Esophagus muscularis mucosa (tissue), 4 donors: Measurements from ENCODE around the gene SKI. TPM values are rescaled to one million over a fixed set of nuclear protein-coding genes. Genes with fewer than 3 reads are reported as not detected.

ENCODE experiments used
- DNase-seq: peaks from one replicate; pipeline ENCODE4 v3.0.0-alpha.2; 2017; ENCODE audit errors: extremely low spot score
- H3K27ac ChIP-seq, 4 donors: fragments of 200-600 bp; sonication (generic); replicated peaks in 1 of 4; 1 replicate in 3 of 4; 2 replicates in 1 of 4; pipeline ENCODE4 v1.5.1; 2016 to 2019; ENCODE audit warnings: mild to moderate bottlenecking in 1 of 4
- H3K27me3 ChIP-seq, 4 donors: fragments of 200-600 bp; sonication (generic); one replicate each; pipeline versions ENCODE4 v1.5.1 to v1.6.0; 2016 to 2019
- H3K36me3 ChIP-seq, 4 donors: fragments of 200-600 bp; sonication (generic); one replicate each; pipeline ENCODE4 v1.5.1; 2016 to 2019
- H3K4me1 ChIP-seq, 4 donors: fragments of 200-600 bp; sonication (generic); one replicate each; pipeline ENCODE4 v1.5.1; 2016 to 2019
- H3K4me3 ChIP-seq, 4 donors: fragments of 200-600 bp; sonication (generic); 1 replicate in 2 of 4; 2 replicates in 2 of 4; pipeline ENCODE4 v1.5.1; 2016 to 2019; ENCODE audit warnings: mild to moderate bottlenecking in 4 of 4, moderate library complexity in 1 of 4
- H3K9me3 ChIP-seq, 4 donors: fragments of 200-600 bp; sonication (generic); 1 replicate in 3 of 4; 2 replicates in 1 of 4; pipeline ENCODE4 v1.5.1; 2016 to 2019
- CTCF ChIP-seq, 3 experiments: fragments of 200-600 bp in 2 of 3; fragments of 450-650 bp in 1 of 3; sonication (generic) in 2 of 3; IDR thresholded peaks; one replicate each; pipeline ENCODE4 v1.5.1; 2017 to 2019; ENCODE audit warnings: antibody characterized with exemption in 3 of 3, mild to moderate bottlenecking in 2 of 3, moderate library complexity in 1 of 3
- EP300 ChIP-seq: sonication (generic); formaldehyde crosslinking; IDR thresholded peaks from one replicate; pipeline ENCODE4 v1.6.1; 2017; ENCODE audit warnings: antibody characterized with exemption
- POLR2A ChIP-seq: fragments of 450-650 bp; IDR thresholded peaks from one replicate; pipeline ENCODE4 v1.6.1; 2017; ENCODE audit warnings: antibody characterized with exemption, moderate library complexity, mild to moderate bottlenecking, low read depth
- POLR2AphosphoS5 ChIP-seq, 2 donors: sonication (generic); formaldehyde crosslinking; IDR thresholded peaks; one replicate each; pipeline ENCODE4 v1.6.1; 2017; ENCODE audit warnings: antibody characterized with exemption in 2 of 2
- WGBS: methylation state at CpG from one replicate; pipeline ENCODE4 v1.1.5; 2018; 5-methylcytosine and 5-hydroxymethylcytosine counted together
- intact Hi-C: fragments of 100-400 bp; cut with DNase I; formaldehyde crosslinking; loops from one replicate; pipeline ENCODE4 v1.15.1; 2023
- total RNA-seq, 4 donors: library from RNA; depleted of rRNA; stranded (reverse); fragments of >200 nt; gene quantifications; one replicate each; pipeline versions ENCODE4 v1.1.0 to v1.2.1, GENCODE V29; 2016

The SKI gene
- total RNA-seq, 4 donors from 2014 or later: 70.1 to 190 (median 124) TPM

GRCh38 chr1:2317230-2318065, 89.3 kb downstream of the SKI start:
- no peaks in the 10 kb centered on the region for H3K9me3 ChIP-seq
- H3K36me3 ChIP-seq: no peaks in the 10 kb centered on the region
- intact Hi-C loops: loop anchor here (5.0 kb wide), 1 partner anchor 65 kb away; no protein-coding TSS in a partner anchor
- no peak overlapping the region for H3K4me3 ChIP-seq
- H3K27ac ChIP-seq: peak overlapping the region; percentile 93 to 98 (median 95)
- TF ChIP-seq POLR2A (no peak), CTCF (IDR thresholded peaks at IDR 0.05) (no peak), POLR2AphosphoS5 (IDR thresholded peaks at IDR 0.05) (no peak), EP300 (no peak)
- 96% methylated on average over 13 of the region's 32 CpGs for WGBS
- peaks cover 66 to 100% (median 98%) of the 10 kb centered on the region in 4 donors for H3K4me1 ChIP-seq
- no peak for DNase-seq
- no peaks in the 10 kb centered on the region for H3K27me3 ChIP-seq

GRCh38 chr1:2318314-2319278, 90.5 kb downstream of the SKI start:
- intact Hi-C loops: loop anchor here (5.0 kb wide), 1 partner anchor 64 kb away; no protein-coding TSS in a partner anchor
- Histone ChIP-seq H3K9me3 (no peaks in the 10 kb centered on the region), H3K4me1 (peaks cover 60 to 100% (median 98%) of the 10 kb centered on the region in 4 donors), H3K27me3 (no peaks in the 10 kb centered on the region), H3K36me3 (no peaks in the 10 kb centered on the region), H3K4me3 (no peak overlapping the region), H3K27ac (peak overlapping the region; percentile 93 to 98 (median 95))
- TF ChIP-seq CTCF (IDR thresholded peaks at IDR 0.05) (no peak), EP300 (no peak), POLR2A (no peak), POLR2AphosphoS5 (IDR thresholded peaks at IDR 0.05) (no peak)
- 82% methylated on average over 25 of the region's 41 CpGs for WGBS
- no peak for DNase-seq

- H3K4me1 ChIP-seq: peaks cover 53 to 98% (median 92%) of the 10 kb centered on the region in 4 donors
Measured at GRCh38 chr1:2319291-2319690, 91.2 kb downstream of the SKI start.

More at GRCh38 chr1:2319291-2319690, 91.2 kb downstream of the SKI start:
- Histone ChIP-seq H3K4me3 (no peak overlapping the region), H3K9me3 (no peaks in the 10 kb centered on the region), H3K36me3 (no peaks in the 10 kb centered on the region), H3K27ac (peak overlapping the region; percentile 93 to 98 (median 95)), H3K27me3 (no peaks in the 10 kb centered on the region)
- DNase-seq: no peak
- intact Hi-C loops: loop anchor here (5.0 kb wide), 1 partner anchor 63 kb away; no protein-coding TSS in a partner anchor
- 89% methylated on average over 18 of the region's 21 CpGs for WGBS
- TF ChIP-seq EP300: no peak
- TF ChIP-seq POLR2A: no peak
- no peak for TF ChIP-seq CTCF (IDR thresholded peaks at IDR 0.05)
- no peak for TF ChIP-seq POLR2AphosphoS5 (IDR thresholded peaks at IDR 0.05)
